GM18499 (cell line): ENCODE measurements around the gene LGALS9.
"Not testable (repeated sequence)": the region's sequence is repeated elsewhere in the genome, so short reads cannot be mapped to it uniquely, and the experiment has no call there.

Source experiments
- ATAC-seq: cut with Tn5 transposase; IDR thresholded peaks from one replicate; pipeline ENCODE4 v1.9.1; 2021; ENCODE audit warnings: moderate number of reproducible peaks; ENCODE audit not compliant: insufficient read depth, unreplicated experiment

LGALS9 gene

DNA sequence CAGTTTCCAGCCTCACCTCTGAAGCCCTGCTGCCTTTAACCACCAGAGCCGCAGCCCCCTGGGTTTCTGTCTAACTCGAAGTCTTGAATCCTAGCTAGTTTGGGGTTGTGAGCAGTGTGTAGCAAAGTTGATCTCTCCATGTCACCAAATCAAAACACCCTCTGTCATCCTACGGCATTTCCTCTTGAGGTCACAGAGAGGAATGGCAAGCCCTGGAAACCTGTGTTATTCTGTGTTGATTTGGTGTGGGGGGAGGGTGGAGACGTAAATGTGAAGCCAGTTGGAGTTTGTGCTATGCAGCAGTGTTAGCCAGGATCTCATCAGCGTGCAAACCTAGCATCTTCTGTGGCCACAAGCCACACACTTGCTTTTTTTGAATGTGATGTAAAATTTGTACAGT lies 5.1 kb upstream of the LGALS9 start:
- no peak for ATAC-seq

DNA sequence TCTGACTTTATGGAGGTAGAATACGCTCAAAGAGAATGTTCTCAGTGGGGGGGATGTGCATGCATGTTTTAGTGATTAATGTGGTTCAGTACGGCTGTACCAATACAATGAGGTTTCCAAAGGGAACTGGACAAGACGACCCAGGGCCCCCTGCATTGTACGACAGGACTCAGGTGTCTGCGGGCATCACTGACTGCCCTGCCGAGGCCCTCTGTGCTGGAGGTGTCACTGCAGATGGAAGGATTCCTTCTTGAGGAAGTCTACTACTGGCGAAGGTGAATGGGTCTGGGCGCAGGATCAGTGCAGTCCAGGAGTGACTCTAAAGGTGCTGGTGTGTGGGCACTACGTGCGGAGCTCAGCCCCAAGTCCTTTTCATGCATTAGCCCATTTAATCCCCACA lies 3.5 kb upstream of the LGALS9 start:
- ATAC-seq, result no peak

DNA sequence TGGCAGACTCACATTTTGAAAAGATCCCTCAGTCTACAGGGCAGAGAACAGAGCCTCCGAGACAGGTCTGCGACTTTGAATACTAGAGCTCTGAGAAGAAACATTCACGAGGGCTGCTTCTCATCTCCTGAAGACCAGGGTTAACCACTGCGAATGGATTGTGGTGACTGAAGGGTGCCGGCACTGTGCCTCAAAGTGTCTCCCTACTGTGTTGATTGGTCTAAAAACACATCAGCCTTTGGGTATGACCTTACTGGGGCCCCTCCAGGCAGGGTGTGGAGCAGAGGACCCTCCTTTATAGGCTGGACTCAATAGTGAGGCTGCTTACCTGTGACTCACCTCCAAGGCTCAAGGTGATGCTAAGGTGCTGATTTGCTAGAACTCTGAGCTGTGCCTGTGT lies 2.6 kb upstream of the LGALS9 start:
- ATAC-seq, result no peak

- not testable (repeated sequence) for ATAC-seq
These were observed 1.7 kb upstream of the LGALS9 start for GRCh38 chr17:27629260-27629659.

DNA sequence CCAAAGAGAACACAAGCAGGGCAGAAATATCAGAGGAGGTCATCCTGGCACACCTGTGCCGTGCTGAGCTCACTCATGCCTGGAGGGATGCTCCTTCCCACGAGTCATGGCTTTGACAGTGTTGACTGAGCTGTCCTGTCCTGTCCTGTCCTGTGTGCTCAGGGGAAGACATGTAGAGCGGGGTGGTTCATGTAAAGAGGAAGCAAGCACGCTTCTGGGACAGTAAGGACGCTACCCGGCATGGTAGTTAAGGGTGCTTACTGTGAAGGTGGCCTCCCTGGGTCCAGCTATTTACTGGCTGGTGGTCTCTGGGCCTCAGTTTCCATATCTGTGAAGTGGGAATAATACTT lies 398 bp downstream of the LGALS9 start:
- ATAC-seq, result no peak

GRCh38 chr17:27631897-27632725 lies 1.1 kb downstream of the LGALS9 start:
- ATAC-seq, result no peak

GRCh38 chr17:27632766-27633165 lies 1.8 kb downstream of the LGALS9 start:
- not testable (repeated sequence) for ATAC-seq

GRCh38 chr17:27633312-27634025 lies 2.5 kb downstream of the LGALS9 start:
- no peak for ATAC-seq

GRCh38 chr17:27634026-27634335 lies 3.0 kb downstream of the LGALS9 start:
- ATAC-seq, result no peak

- ATAC-seq, result no peak
These were observed 3.8 kb downstream of the LGALS9 start for GRCh38 chr17:27634776-27635175.

DNA sequence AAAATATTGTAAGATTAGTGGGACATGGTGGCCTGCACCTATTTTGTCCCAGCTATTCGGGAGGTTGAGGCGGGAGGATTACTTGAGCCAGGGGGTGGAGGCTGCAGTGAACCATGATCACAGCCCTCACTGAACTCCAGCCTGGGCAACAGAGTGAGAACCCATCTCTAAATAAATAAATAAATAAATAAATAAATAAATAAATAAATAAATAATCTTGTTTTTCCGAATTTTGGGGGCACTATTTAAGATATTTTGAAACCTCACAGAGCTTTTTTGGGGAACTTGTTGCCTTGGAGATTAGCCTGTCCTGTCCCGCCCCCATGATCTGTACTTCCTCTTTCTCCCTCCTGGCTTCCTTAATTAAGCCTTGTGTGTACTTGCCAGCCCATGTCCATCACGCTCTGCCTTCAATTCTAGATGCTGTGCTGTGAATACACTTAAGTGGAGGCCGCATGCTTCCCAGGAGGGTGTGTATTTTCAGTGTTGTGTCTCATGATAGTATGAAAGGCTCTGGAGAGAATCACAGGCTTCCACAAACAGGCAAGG lies 4.4 kb downstream of the LGALS9 start:
- ATAC-seq, result no peak

- not testable (repeated sequence) for ATAC-seq
These were observed 5.1 kb downstream of the LGALS9 start for GRCh38 chr17:27636005-27636520.

- not testable (repeated sequence) for ATAC-seq
These were observed 6.8 kb downstream of the LGALS9 start for GRCh38 chr17:27637818-27638217.

- ATAC-seq, result not testable (repeated sequence)
These were observed 7.5 kb downstream of the LGALS9 start for GRCh38 chr17:27638415-27638914.

DNA sequence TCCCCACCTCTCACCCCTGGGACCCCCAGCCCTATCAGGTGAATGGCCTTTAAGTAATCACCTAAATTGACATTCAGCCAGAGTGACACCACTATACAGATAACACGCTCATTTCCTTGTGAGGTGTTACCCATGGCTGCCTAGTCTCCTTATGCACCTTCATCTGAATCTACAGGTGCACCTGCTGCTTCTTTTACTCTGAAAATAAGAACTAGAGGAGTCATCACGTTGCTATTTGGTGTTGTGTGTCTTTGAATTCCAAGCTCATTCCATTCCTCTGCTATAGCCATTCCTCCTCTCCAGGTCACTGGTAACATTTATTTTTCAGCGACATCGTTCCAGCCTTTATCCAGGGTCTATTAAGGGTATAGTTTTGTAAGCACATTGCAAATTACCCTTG lies 9.8 kb downstream of the LGALS9 start:
- no peak for ATAC-seq

DNA sequence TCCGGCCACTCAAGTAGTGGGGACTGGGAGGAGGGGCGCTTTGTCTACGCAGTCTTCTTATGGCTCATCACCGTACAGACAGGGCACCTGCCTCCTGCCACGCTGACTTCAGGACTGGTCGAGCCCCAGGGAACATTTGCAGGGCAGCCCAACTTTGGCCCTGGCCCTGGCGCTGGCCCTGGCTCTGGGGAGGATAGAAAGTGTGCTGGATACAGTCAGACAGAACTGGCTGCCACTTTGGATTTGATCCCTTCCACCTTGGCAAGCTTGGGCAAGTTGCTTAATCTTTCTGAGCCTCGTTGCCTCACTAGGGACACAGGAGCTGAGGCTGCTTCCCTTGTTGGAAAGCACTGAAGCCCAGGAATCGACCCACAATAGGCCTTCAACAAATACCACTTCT lies 13.6 kb downstream of the LGALS9 start:
- no peak for ATAC-seq

DNA sequence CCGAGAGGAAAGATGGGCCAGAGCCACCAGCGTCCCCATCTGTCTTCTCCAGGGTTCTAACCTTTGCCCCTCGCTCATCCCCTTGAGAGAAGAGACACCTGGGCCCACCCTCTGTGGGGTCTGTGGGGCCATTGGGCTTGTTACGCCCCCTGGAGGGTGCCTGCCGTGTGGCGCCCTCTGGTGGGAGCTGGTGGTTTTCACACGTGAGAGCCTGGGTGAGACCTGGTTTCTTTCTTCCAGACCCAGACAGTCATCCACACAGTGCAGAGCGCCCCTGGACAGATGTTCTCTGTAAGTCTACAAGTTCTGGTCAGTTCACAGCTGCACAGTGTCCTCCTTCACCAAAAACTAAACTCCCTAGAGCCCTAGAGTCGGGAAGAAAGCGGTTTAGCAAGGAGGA lies 14.6 kb downstream of the LGALS9 start:
- not testable (repeated sequence) for ATAC-seq

- no peak for ATAC-seq
These were observed 15.2 kb downstream of the LGALS9 start for GRCh38 chr17:27646232-27646631.

- ATAC-seq, result no peak
These were observed 16.8 kb downstream of the LGALS9 start for GRCh38 chr17:27647765-27648164.

GRCh38 chr17:27649111-27649571 lies 18.2 kb downstream of the LGALS9 start:
- not testable (repeated sequence) for ATAC-seq

GRCh38 chr17:27649929-27650328 lies 18.9 kb downstream of the LGALS9 start:
- ATAC-seq, result no peak
